ENCODE measurements around the gene CHKB. TPM values are rescaled to one million over a fixed set of nuclear protein-coding genes. Genes with fewer than 3 reads are reported as not detected.

The CHKB gene
- total RNA-seq, 1 experiment from 2014 or later: 55.1 TPM

DNA sequence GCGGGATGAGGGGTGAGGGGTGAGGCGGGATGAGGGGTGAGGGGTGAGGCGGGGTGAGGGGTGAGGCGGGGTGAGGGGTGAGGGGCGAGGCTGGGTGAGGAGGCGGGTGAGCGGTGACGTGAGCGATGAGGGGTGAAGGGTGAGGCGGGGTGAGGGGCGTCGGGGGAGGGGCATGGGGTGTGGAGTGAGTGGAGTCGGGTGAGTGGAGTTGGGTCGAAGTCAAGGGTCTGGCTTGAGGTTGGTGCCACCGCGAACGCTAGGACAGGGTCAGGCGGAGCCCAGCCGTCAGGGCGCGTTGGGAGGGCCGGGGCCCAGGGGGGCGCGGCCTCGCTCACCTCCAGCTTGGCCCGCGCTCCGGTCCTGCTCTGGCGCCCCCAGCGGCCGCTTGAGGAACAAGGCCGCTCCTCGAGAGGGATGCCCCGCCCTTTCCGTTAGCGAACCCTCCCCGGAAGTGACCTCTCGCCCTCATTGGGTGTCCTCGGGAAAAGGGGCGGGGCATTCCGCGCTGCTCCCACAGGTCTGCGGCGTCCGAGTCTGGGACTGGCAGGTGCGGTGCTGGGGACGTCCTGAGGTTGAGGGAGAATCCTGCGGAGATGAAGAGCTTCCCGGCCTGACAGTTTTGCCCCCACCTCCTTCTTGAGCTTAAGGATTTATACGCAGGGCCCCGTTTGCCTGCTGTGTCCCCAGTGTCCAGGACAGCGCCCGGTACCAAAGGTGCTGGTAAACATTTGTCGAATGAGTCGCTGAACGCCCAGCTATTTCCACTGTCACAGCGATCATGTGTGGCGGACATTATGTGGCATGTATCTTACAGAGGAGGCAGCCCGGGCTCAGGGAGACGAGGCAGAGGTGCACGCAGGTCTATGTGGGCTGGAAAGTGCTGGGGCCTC, 19.9 kb downstream of the CHKB start, which contains the start of gene SYCE3:
Gene SYCE3, minus strand, starts transcription at position 397 of the 890 bp plus-strand sequence. CDS start 6,514 bp downstream, outside the sequence.
- no peak within 1 kb of the TSS for H2AFZ ChIP-seq (ENCODE audit: low read depth, low read length, poor library complexity, severe bottlenecking)
- H3K4me3 ChIP-seq (replicated peaks in 1 of 2; ENCODE audit: low read depth in 1 of 2, low read length in 2 of 2): peak within 1 kb of the TSS; percentile 70
- peak; percentile 76 for TF ChIP-seq SP1 (IDR thresholded peaks at IDR 0.05; ENCODE audit: low read depth)
- peak; percentile 93 for TF ChIP-seq POLR2AphosphoS5 (IDR thresholded peaks at IDR 0.05; ENCODE audit: low read depth, low read length)
- TF ChIP-seq SIN3A (IDR thresholded peaks at IDR 0.05; ENCODE audit: low read depth): peak; percentile 57; the same call in 1 of the 2 replicates
- TF ChIP-seq RAD21 (IDR thresholded peaks at IDR 0.05; ENCODE audit: low read depth): peak; percentile 59
- TF ChIP-seq, protein P1, sequence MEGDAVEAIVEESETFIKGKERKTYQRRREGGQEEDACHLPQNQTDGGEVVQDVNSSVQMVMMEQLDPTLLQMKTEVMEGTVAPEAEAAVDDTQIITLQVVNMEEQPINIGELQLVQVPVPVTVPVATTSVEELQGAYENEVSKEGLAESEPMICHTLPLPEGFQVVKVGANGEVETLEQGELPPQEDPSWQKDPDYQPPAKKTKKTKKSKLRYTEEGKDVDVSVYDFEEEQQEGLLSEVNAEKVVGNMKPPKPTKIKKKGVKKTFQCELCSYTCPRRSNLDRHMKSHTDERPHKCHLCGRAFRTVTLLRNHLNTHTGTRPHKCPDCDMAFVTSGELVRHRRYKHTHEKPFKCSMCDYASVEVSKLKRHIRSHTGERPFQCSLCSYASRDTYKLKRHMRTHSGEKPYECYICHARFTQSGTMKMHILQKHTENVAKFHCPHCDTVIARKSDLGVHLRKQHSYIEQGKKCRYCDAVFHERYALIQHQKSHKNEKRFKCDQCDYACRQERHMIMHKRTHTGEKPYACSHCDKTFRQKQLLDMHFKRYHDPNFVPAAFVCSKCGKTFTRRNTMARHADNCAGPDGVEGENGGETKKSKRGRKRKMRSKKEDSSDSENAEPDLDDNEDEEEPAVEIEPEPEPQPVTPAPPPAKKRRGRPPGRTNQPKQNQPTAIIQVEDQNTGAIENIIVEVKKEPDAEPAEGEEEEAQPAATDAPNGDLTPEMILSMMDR (IDR thresholded peaks at IDR 0.05 in 2 of 3, conservative IDR thresholded peaks at IDR 0.05 in 1 of 3; ENCODE audit: borderline replicate concordance in 1 of 3, insufficient read depth in 1 of 3, low read depth in 2 of 3, low read length in 2 of 3): peak; percentile 52 to 92 (median 79)
- no peak for TF ChIP-seq EZH2 (IDR thresholded peaks at IDR 0.05)
- TF ChIP-seq CBX3 (IDR thresholded peaks at IDR 0.05; ENCODE audit: low read depth): no peak
- TF ChIP-seq ZNF274 (IDR thresholded peaks at IDR 0.05; ENCODE audit: low read depth, low read length): no peak
- no peak for TF ChIP-seq EZH2phosphoT487 (IDR thresholded peaks at IDR 0.05; ENCODE audit: borderline replicate concordance)
- ChIA-PET CTCF (interaction anchor here (0.6 to 1.7 kb wide), 9 partner anchors 10 to 55 kb away, joined by 3 to 11 read pairs (median 4); partner anchors contain the start of genes CHKB, KLHDC7B, LMF2 and NCAPH2), RAD21 (ENCODE audit: low non-redundant PET in 1 of 2, low total read pairs in 2 of 2, uncharacterized antibody in 2 of 2, unreplicated experiment in 2 of 2) (interaction anchor here (0.8 to 1.2 kb wide), 3 partner anchors 12 to 37 kb away, joined by 3 to 5 read pairs (median 4); partner anchors contain the start of gene SCO2 (in 1 of the 2)), POLR2A (interaction anchor here (1.0 to 1.6 kb wide), 6 partner anchors 12 to 55 kb away, joined by 3 to 8 read pairs (median 4); partner anchors contain the start of genes CHKB, LMF2, NCAPH2 and SCO2)
- H3K4me2 ChIP-seq (ENCODE audit: low read length): peak within 1 kb of the TSS; percentile 81
- no peaks in the 10 kb centered on the region for H3K9me3 ChIP-seq (ENCODE audit: control insufficient read depth in 1 of 2, insufficient read depth in 1 of 2, low read depth in 1 of 2, low read length in 2 of 2)
- H4K20me1 ChIP-seq (ENCODE audit: insufficient read depth): no peaks in the 10 kb centered on the region
- peak within 1 kb of the TSS; percentile 61 for H3K9ac ChIP-seq (ENCODE audit: low read length)
- H3K27me3 ChIP-seq (ENCODE audit: insufficient read depth, low read length): no peaks in the 10 kb centered on the region
- H3K9me2 ChIP-seq (ENCODE audit: insufficient read depth): no peaks in the 10 kb centered on the region
- peaks cover 6 to 11% of the 10 kb centered on the region in 2 experiments; a peak in 2 of 4 replicates for H3K4me1 ChIP-seq (ENCODE audit: control insufficient read depth in 1 of 2, insufficient read depth in 2 of 2, low read length in 2 of 2)
- H3K79me2 ChIP-seq (ENCODE audit: insufficient read depth, low read length): no peaks in the 10 kb centered on the region
- H3K27ac ChIP-seq (ENCODE audit: low read depth, low read length): peak within 1 kb of the TSS; percentile 43; the same call in 1 of the 2 replicates
- ATAC-seq (peak; percentile 97), DNase-seq (ENCODE audit: low read depth, low spot score) (peak; percentile 89)
- intact Hi-C loops (cut with micrococcal nuclease): no loop called here
- no peaks in the 10 kb centered on the region; a peak in 1 of 4 replicates for H3K36me3 ChIP-seq (ENCODE audit: control insufficient read depth in 1 of 2, insufficient read depth in 2 of 2, low read length in 2 of 2)
- BruUV-seq (replicated peaks): TSS peak; percentile 95
